OCI-M2 (cell line): ENCODE measurements around the gene LRRD1.
"Not testable (repeated sequence)": the region's sequence is repeated elsewhere in the genome, so short reads cannot be mapped to it uniquely, and the experiment has no call there.

Experiments used
- DNase-seq: peaks from one replicate; lab custom pipeline; 2025; ENCODE audit not compliant: unreplicated experiment; lab: John Stamatoyannopoulos, UW

The LRRD1 gene

DNA sequence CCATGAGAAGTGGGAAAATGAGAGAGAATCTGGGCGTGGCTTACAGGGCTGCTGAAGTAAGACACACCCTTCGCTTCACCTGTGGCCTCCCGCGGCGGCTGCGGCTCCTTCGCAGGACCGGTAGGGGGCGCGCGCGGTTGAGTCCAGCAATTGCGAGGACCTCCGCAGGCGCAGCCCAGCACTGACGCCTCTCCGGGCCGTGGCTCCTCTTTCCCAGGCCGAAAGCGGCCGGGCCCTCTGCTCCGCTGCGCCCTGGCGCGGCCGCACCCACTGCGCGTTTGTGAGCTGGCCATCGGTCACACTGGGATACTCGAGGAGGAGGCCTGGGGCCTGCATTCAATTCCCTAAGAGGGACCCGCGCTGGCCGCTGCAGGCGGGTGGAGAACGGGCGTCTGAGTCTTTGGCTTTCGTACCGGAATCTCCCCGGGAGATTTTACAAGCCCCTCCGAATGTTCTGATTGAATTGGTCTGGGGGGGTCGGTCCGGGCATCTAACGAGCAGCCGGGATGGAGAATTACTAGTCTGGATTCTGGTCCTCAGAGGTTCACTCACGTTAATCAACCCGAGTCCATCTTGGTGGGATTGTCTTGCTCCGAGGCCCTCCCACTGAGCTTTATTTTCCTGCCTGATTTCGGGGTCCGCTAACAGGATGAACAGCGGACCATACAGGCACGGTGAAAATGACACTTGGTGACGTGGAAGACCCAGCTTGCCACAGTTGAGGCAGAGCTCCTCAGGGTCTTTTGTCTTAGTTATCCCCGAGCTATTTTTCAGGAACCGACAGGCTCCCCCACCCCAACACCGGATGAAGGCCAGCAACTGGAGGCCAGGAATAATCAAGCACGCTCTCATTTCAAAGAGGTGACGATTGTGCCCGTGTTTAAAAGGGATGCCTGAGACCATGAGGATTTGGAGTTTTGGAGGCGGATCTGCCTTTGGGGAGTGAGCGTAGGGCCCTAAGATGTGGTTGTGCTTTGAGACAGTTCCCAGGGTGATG lies at the start of gene LRRD1:
Gene LRRD1 (minus strand): TSS at position 215 of the 997 bp plus-strand sequence. CDS start 13,940 bp downstream, outside the sequence.
- DNase-seq, result no peak

DNA sequence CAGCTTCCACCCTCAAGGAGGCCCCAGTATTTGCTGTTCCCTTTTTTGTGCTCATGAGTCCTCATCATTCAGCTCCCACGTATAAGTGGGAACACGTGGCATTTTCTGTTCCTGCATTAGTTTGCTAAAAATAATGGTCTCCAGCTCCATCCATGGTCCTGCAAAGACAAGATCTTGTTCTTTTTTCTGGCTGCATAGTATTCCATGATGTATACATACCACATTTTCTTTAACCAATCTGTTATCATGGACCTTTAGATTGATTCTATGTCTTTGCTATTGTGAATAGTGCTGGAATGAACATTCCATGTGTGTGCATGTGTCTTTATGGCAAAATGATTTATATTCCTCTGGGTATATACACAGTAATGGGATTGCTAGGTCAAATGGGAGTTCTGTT lies 49.8 kb upstream of the LRRD1 start:
- no peak for DNase-seq

DNA sequence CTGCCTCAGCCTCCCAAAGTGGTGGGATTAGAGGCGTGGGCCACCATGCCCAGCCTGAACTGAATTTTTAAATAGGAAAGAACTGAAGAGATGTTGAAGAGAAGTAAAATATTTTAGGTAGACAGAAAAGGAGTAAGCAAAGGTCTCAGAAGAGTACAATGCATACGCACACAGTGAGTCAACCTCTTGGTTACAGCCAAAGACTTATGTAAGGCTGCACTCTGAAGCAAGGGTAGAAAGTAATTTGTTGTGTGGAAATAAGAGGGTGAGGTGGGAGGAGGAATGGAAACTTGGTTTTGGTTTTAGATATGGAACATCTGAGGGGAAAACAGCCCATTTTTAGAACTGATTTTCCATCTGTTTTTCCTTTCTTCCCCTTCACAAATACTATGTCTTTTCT lies 49.2 kb upstream of the LRRD1 start:
- no peak for DNase-seq

DNA sequence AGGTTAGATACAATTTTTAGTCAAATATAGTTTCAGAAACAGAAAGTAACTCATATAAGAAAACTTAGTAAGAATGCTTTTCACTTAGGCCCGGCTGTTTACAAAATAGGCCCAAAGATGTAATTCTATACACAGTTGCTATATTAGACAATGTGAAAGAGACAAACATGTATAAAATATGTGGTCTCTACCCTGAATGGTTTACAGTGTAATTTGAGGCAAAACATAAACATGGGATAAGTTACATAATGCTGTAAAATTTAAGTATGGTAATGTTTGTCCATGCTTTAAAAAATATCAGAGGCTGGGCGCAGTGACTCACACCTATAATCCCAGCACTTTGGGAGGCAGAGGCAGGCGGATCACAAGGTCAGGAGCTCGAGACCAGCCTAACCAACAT lies 48.0 kb upstream of the LRRD1 start:
- no peak for DNase-seq

DNA sequence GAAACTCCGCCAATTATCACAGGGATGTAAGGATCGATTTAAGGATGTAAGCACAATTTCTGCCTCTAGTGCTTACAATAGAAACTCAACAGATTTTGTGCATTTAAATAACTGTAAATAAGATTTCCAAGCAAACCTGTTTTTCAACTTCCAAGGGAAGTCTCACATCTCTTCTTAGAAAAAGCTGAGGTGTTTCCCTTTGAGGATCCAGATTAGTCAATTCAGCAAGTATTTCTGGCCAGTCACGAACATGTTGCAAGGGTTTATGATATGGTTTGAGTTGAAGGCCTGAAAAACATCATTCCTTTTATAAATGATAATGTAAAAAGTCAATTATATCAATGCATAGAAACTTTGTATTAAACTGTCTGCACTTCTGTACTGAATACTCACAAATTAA lies 42.8 kb upstream of the LRRD1 start:
- DNase-seq, result no peak

DNA sequence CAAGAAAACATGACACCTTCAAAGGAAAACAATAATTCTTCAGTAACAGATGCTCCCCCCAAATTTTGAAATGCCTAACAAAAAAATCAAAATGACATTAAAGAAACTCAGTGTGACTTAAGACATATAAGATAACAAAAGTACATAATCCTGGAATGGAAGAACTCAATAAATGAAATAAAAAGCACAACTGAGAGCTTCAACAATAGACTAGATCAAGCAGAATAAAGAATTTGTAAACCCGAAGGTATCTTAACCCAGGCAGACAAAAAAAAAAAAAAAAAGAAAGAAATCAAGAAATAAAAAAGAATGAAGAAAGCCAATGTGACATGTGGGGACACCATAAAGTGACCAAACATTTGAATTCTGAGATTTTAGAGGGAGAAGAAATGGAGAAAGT lies 27.7 kb upstream of the LRRD1 start:
- no peak for DNase-seq

DNA sequence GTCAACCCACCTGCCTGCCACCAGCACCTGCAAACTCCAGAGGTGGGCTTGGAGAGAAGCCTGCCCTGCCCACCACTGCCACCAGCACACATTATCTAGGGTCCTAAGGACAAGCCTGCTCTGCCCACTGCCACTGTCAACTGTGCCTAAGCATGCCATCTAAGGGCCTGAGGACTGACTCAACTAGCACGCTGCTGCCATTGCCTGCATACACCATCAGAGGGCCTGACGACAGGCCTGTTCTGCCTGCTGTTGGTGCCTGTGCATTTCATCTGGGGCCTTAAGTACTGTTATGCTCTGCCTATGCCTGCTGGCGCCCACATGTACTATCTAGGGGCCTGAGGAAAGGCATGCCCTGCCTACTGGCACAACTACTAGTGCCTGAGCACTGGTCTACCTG lies 27.0 kb upstream of the LRRD1 start:
- DNase-seq, result no peak

DNA sequence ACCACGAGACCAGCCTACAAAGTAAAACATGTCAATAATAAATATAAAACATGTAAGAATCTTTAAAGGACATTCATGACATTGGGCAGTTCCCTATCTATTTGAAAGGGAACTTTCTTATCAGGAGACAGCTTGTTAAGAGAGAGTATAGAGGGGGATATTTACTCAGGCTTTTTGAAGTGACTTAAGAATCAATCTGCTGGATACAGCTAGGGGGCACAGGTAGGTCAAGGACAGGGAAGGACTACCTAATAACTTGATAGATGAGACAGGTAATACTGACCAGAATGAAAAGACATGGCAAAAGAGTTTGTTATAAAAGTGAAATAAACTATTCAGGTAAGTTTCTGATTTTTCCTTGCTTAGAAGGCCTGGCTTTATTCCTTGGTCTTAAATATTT lies 21.8 kb upstream of the LRRD1 start:
- no peak for DNase-seq

DNA sequence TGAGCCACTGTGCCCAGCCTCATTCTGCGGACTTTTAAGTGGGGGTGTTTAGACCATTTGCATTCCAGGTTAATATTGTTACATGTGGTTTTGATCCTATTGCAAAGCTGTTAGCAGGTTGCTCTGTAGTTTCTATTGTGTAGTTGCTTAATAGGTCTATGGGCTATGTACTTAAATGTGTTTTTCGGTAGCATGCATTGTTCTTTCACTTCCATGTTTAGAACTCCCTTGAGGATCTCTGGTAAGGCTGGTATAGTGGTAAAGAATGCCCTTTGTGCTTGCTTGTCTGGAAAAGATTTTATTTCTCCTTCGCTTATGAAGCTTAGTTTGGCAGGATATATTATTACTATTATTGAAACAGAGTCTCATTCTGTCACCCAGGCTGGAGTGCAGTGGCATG lies 13.4 kb upstream of the LRRD1 start:
- DNase-seq, result no peak

DNA sequence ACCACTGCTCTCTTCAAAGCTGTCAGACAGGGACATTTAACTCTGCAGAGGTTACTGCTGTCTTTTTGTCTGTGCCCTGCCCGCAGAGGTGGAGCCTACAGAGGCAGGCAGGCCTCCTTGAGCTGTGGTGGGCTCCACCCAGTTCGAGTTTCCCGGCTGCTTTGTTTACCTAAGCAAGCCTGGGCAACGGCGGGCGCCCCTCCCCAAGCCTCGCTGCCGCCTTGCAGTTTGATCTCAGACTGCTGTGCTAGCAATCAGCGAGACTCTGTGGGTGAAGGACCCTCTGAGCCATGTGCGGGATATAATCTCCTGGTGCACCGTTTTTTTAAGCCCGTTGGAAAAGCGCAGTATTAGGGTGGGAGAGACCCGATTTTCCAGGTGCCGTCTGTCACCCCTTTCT lies 10.3 kb upstream of the LRRD1 start:
- not testable (repeated sequence) for DNase-seq

DNA sequence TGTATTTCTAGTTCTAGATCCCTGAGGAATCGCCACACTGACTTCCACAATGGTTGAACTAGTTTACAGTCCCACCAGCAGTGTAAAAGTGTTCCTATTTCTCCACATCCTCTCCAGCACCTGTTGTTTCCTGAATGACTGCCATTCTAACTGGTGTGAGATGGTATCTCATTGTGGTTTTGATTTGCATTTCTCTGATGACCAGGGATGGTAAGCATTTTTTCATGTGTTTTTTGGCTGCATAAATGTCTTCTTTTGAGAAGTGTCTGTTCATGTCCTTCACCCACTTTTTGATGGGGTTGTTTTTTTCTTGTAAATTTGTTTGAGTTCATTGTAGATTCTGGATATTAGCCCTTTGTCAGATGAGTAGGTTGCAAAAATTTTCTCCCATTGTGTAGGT lies 5.4 kb upstream of the LRRD1 start:
- DNase-seq, result not testable (repeated sequence)

DNA sequence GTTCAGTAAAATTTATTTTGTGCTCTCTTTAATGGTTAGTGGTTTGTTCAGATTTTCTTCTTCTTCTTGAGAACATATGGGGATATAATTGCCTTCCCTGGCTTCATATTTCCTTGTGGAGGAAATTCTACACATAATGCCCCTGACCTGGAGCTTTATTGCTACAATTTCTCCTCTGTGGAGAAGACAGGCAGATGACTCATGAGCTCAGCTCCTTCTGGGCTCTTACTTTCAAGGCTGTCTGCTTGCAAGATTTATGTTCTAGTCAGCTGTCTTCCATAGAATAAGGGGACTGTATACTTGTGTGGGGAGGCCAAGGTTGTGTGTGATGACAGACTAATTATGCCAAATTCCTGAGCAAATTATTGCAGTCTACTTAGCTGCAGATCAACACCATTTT lies 1.6 kb downstream of the LRRD1 start:
- no peak for DNase-seq

DNA sequence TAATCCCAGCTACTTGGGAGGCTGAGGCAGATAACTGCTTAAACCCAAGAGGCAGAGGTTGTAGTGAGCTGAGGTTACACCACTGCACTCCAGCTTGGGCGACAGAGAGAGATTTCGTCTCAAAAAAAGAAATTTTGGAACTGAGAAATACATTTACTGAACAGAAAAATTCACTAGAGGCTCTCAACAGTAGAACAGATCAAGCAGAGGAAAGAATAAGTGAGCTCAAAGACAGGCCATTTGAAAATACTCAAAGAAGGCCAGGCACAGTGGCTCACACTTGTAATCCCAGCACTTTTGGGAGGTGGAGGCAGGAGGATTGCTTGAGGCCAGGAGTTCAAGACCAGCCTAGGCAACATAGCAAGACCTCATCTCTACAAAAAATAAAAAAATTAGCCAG lies 9.4 kb downstream of the LRRD1 start:
- not testable (repeated sequence) for DNase-seq

DNA sequence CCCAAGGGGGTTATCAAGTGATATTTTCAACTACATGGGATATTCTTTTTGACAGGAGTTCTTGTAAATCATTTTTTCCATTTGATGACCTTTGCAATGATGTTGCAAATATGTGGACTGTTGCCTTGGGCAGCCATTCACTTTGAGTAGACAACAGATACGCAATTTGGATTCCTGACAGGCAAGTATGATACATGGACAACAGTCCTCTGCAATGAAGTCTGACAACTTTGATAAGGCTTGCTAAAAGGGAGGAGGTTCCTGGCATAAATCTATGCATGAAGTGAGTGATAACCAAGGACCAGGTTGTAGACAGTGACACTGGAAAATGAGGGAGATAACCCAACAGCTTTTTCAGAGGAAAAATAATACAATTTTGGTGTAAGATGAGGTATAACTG lies 17.7 kb downstream of the LRRD1 start:
- DNase-seq, result no peak

DNA sequence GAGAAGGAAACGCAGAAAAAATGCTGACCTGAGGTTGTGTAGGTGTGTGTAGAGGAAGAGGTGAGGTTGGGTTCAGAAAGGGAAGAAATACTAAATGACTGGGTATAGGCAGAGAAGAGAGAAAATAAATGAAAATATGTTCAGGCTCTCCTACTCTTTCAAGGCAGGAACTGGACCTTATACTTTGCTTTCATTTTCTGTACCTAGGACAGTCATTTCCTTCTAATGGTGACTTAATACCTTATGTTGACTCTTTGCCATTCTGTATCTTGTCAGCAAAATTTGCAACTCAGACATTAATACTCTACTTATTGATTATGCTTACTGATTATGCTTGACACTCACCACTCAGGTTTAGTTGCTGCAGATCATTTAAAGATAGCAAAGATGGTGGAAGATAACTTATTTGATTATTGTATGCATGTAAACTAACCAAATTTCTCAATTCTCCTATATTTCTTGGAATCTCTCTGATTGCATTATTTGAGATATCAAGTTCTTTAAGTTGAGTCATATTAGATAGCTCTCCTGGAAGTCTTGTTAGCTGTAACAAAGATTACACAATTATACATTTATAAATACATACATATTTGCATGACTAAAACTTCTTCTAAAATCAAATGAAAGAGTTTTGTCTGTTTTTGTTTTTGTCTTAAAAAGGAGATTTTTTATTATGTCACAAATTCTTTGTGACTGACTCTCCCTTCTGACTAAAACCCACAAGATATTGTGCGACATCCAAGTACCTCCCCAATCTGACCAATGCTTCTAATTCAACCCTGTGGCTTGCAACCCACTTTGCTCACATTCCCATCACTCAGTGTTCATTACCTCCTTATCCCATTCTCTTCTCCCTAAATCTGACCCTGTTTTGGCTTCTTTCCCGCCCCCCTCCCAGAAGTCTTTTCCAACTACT lies 20.0 kb downstream of the LRRD1 start:
- no peak for DNase-seq

DNA sequence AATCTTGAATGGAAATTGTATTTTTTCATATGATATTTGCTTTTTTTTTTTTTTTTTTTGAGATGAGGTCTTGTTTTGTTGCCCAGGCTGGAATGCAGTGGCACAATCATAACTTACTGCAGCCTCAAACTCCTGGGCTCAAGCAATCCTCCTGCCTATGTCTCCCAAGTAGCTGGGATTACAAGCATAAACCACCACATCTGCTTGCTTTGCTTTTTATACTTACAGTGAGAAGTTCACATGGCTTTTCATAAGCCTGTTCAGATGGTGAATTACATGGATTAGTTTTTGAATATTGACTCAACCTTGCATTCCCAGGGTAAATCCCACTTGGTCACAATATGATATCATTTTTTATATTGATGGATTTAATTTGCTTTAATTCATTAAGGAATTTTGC lies 22.0 kb downstream of the LRRD1 start:
- DNase-seq, result no peak

DNA sequence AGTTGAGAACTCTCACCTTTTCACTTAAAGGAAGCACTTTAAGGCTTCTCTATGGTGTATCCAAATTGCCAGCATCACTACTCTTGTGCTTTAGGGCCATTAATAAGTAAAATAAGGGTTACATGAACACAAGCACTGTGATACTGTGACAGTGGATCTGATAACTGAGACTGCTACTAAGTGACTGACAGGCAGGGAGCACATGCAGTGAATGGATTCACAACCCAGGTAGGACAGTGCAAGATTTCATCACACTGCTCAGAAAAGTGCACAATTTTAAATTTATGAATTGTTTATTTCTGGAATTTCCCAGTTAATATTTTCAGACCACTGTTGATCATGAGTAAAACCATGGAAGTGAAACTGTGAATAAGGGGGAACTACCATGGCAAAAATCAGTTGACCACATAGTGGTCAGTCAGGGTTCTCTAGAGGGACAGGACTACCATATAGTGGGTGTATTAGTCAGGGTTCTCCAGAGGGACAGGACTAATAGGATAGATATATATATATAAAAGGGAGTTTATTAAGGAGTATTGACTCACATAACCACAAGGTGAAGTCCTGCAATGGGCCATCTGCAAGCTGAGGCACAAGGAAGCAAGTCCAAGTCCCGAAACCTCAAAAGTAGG lies 23.7 kb downstream of the LRRD1 start:
- DNase-seq, result no peak

DNA sequence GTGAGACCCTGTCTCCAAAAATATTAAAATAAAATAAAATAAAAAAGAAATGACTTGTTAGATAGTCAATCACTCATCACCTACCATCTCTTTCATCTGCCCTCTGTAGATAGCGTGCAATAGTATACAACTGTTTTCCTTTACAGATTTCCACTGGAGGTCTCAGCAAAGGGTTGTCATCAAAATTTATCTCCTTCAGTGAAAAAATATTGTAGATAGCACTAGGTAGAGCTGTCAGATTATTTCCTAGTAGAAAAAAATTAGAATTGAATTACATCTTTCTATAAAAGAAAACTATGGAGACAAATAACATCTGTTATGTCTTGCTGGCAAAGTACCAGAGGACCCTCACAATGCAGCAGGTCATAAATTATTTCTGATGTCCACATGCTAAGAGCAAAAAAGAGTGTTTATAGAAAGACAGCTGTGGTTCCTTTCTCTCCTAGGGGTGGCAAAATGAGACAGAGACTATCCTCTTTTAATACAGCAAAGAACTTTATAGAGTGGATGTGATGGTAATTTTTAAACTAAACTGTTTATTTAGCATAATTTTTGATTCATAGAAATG lies 28.4 kb downstream of the LRRD1 start:
- no peak for DNase-seq

DNA sequence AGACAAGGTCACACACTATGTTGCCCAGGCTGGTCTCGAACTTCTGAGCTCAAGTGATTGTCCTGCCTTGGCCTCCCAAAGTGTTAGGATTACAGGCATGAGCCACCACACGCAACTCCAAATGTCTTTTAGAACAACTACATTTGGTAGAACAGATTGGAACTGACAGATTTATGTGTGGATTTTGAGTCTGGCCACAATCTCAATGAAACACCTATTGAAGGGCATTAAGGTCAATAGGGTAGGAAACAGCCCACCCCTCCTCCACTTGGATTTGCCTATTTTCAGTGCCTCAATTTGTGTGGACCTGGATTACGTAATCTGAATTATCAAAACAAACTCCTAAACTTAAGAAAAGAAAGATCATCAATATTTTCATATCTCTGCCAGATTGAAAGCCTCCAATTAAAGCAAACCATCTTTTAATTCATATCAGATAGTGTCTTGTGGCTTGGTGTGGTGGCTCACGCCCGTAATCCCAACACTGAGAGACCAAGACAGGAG lies 29.2 kb downstream of the LRRD1 start:
- no peak for DNase-seq

DNA sequence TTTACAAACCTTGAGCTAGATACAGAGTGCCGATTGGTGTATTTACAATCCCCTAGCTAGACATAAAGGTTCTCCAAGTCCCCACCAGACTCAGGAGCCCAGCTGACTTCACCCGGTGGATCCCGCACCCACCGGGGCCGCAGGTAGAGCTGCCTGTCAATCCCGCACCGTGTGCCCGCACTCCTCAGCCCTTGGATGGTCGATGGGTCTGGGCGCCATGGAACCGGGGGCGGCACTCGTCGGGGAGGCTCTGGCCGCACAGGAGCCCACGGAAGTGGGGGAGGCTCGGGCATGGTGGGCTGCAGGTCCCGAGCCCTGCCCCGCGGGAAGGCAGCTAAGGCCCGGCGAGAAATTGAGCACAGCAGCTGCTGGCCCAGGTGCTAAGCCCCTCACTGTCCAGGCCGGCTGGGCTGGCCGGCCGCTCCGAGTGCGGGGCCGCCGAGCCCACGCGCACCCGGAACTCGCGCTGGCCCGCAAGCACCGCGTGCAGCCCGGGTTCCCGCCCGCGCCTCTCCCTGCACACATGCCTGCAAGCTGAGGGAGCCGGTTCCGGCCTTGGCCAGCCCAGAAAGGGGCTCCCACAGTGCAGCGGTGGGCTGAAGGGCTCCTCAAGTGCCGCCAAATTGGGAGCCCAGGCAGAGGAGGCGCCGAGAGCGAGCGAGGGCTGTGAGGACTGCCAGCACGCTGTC lies 35.6 kb downstream of the LRRD1 start:
- not testable (repeated sequence) for DNase-seq
